Amygdala (tissue), 56 donors: Measurements from ENCODE around the gene ZNF415.
"Not testable (repeated sequence)": the region's sequence is repeated elsewhere in the genome, so short reads cannot be mapped to it uniquely, and the experiment has no call there.

ENCODE experiments used
- DNase-seq, 56 donors: peaks; one replicate each; lab custom pipeline; 2025; lab: John Stamatoyannopoulos, UW

The ZNF415 gene

DNA sequence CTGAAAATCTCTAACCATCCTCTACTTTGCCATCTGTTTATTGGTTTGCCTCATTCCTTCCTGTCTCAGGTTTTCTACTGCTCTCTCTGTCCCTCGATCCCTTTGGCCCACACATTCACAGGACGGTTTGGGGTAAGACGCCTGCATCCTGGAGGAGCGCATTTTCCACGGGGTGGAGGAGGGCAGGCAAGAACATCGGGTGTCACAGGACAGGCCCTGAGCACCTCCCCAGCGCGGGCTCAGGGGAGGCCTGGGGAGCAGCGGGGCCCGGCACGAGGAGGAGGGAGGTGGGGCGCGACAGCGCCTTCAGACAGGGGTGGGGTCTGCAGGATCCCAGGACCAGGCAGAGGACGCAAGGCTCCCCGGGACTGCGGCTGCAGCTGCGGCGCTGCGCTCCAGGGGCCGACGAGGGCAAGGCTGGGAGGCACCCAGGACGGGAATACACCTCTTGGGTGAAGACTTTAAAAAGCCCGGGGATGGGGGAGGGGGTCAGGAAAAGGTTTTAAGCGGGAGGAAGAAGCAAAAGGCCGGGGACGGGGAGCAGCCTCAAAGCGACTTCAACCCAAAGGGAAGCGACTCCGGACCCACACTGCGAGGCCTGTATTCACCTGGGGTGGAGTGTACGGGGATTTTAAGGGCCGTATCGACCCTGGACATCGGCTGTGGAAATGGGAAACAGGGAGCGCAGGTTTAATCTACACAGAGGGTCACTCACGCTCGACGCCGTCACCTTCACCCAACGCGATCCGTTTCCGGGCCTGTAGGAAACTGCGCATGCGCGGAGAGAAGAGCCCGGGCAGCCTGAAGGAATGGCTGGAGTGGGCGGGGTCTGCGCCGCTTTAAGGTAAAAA, at the start of gene ZNF415:
Gene ZNF415, minus strand, starts transcription at position 770 of the 851 bp plus-strand sequence. CDS start 10,234 bp downstream, outside the sequence.
- peak in 53 of 56 donors; percentile 28 to 89 (median 67) for DNase-seq

DNA sequence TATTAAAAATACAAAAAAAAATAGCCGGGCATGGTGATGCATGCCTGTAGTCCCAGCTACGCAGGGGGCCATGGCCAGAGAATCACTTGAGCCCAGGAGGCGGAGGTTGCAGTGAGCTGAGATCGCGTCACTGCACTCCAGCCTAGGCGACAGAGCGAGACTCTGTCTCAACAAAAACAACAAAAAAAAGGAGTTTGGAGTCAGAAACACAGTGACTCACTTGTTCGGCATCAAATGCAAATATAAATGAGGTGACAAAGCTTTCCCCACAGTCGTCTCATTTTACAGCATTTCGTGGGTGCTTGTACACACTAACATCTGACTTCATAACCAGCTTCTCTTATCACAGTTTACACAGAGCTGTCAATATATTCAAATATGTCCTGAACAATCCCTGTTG, 49.5 kb upstream of the ZNF415 start:
- peak in 1 of 56 donors; percentile 3 for DNase-seq

DNA sequence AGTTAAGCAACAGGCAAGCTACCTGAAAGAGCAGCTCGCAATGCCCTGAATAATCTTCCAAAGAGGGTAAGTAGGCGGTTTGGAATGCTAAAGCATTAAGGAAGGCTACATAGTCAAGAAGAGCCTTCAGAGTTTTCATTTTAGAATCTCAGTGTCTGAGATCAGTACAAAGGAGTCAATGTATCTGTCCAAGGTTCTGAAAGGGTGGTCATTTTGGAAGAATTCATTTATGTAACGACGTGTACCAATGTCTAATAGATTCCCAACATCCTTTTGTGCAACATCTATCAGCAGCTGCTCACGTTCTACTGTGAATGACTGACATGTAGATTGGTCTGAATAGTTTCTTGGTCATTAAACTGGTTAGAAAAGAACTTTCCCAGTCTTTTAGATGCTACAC, 45.3 kb upstream of the ZNF415 start:
- no peak for DNase-seq

GRCh38 chr19:53172889-53173288, 40.2 kb upstream of the ZNF415 start:
- no peak for DNase-seq

DNA sequence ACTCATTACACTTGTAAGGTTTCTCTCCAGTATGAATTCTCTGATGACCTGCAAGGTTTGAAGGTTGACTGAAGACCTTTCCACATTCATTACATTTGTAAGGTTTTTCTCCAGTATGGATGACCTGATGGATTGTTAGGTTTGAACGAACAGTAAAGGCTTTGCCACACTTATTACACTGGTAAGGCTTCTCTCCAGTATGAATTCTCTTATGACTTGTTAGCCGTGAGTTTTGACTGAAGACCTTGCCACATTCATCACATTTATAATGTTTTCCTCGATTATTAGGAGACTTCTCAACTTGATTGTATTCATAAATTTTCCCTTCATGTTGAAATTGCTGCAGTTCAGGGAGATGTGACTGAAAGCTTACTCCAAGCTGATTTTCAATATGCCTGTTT, 33.0 kb upstream of the ZNF415 start:
- no peak for DNase-seq

GRCh38 chr19:53161123-53161522, 28.4 kb upstream of the ZNF415 start:
- no peak for DNase-seq

DNA sequence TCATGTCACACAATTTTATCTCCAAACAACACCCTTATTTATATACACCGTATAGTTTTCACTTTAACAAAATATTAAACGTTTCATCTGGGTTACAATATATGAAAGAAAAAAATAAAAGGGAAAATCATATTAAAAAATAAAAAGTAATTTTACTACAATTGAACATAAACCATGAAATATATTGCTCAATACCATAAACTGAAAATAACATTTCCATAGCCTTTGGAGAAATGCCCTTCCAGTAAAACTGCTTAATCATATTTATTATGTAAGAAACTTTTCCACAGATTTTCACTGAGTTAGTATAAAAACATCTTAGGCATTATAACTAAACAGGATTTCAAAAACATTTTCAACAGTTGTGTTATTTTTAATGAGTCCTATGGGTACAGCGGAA, 27.6 kb upstream of the ZNF415 start:
- no peak for DNase-seq

DNA sequence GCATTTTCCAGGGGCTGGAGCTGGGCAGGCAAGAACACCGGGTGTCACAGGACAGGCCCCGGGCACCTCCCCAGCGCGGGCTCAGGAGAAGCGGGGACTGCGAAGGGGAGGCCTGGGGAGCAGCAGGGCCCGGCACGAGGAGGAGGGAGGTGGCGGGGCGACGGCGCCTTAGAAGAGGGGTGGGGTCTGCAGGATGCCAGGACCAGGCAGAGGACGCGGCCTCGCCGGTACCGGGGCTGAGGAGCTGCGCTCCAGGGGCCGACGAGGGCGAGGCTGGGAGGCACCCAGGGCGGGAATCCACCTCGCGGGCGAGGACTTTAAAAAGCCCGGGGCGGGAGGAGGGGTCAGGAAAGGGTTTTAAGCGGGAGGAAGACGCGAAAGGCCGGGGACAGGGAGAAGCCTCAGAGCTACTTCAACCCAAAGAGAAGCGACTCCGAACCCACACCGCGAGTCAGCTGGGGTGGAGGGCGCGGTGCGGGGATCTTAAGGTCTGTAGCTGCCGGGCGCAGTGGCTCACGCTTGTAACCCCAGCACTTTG, 25.5 kb upstream of the ZNF415 start:
- peak in 18 of 56 donors; percentile 1 to 45 (median 12) for DNase-seq

- peak in 5 of 56 donors; percentile 1 to 30 (median 6) for DNase-seq
These were observed 24.9 kb upstream of the ZNF415 start for GRCh38 chr19:53157626-53158025.

DNA sequence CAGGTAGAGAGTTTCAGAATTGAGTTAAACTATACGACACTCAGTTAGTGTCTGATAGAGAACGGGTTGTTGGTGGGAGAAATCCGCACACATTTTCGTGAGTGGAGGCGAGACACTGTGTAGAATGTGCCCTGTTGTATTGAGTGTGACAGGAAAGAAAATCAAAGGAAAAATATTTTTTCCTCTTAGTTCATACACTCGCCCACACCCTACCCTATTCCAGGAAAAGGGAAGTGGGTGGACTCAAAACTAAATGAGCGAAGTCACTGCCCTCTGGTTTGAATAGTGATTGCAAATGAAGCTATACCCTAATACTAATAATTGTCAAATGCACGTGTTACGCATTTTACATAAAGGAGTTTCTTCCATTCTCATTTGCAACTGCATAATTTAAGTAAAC, 24.1 kb upstream of the ZNF415 start:
- peak in 1 of 56 donors; percentile 0 for DNase-seq

- DNase-seq = no peak
These were observed 14.9 kb upstream of the ZNF415 start for GRCh38 chr19:53147645-53148044.

GRCh38 chr19:53140351-53140750, 7.6 kb upstream of the ZNF415 start:
- DNase-seq = no peak

DNA sequence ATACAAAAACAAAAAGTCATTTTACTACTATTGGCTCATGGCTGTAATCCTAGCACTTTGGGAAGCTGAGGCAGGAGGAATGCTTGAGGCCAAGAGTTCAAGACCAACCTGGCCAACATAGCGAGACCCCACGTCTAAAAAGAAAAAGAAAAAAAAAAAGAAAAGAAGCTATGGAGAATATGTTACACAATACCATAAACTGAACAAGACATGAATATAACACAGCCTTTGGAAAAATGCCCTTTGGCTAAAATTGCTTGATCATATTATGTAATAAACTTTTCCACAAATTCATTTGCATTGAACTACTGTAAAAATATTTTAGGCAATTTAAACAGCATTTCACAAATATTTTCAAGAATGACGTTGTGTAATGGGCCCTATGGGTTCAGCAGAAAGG, 3.7 kb upstream of the ZNF415 start:
- DNase-seq = no peak

DNA sequence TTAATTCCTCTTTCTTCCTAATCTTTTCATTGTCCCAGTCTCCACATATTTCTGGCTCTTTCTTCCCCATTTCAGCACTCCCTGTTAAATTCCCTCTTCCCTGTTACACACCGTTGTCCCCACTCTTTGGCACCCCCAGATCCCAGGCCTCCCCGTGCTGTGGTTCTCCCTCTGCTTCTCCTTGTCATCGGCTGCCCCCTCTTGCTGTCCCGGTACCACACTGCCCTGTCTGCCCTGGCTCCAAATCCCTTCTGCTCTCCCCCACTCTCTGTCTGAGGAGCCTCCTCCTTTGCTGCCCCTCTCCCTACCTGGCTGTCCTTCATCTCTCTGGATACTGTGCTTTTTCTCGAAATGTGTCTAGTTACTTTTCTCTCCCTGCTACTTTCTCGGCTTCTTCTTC, 983 bp downstream of the ZNF415 start:
- peak in 21 of 56 donors; percentile 4 to 50 (median 19) for DNase-seq

DNA sequence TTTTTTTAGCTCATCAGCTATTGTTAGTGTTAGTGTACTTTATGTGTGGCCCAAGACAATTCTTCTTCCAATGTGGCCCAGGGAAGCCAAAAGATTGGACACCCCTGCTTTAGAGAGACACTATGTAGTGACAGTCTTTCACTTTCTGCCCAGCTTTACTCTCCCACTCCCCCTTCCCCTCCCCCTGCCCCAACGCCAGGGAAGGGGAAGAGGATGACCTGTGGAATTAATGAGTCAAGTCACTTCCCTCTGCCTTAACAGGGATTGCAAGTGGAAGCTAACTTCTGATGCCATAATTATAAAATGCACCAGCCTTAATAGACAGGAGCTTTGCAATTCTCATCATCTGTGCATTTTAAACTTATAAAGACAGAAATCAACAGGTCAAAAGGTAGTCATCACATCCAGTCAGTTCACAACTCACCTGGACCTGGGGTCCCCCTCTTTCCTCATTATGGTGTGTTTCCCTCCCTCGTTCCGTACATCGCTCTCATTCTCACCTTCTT, 1.6 kb downstream of the ZNF415 start:
- no peak for DNase-seq

- peak in 8 of 56 donors; percentile 2 to 34 (median 18) for DNase-seq
These were observed 2.2 kb downstream of the ZNF415 start for GRCh38 chr19:53130506-53130905.

DNA sequence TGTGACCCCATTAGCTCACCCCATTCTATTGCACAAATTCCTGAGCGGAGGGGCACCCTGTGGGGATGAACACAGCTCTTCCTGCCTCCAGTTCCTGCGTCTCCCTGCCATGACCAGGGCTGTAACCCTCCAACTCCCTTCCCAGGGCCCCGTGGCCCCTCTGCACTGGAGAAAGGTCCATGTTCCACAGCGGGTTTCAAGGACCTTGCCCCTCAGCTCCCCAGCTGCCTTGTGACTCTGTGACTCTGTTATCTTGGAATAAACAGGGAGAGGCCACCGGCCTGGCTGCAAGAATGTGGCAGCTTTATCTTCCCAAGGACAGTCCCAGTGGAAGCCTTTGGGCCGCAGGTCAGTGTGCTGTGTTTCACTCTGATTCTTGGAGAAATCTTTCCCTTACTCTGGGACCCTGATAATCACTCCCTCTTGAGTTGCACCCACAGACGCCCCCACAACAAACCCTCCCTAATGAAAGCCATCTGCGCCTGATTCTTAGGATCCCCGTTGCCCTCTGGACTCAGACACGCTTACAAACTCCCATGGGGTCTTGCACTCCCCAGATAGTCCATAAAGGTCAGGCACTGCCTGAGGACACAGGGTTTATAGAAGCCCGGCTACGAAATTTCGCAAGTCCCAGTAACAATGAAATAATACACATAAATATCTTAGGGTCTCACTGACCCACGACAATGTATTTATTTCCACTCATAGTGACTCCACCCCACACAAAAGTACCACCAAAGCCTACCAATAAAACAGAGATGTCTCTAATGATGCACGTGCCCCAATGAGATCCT, 5.8 kb downstream of the ZNF415 start:
- not testable (repeated sequence) for DNase-seq

DNA sequence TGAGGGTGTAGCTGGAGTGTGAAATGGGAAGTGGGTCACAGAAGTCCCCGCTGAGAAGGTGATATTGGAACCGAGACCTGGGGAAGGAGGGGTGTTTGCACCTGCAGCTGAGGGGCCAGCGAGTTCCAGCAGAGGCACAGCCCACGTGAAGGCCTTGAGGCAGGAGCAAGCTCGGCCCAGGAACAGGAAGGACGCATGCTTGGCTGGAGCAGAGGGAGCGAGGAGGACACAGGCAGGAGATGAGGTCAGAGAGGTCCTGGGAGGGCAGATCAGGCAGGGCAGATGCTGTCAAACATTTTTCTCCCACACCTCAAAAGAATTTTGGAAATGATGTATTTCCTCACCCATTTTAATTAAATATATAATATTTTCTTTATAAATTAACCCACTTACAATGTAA, 9.3 kb downstream of the ZNF415 start:
- no peak for DNase-seq

DNA sequence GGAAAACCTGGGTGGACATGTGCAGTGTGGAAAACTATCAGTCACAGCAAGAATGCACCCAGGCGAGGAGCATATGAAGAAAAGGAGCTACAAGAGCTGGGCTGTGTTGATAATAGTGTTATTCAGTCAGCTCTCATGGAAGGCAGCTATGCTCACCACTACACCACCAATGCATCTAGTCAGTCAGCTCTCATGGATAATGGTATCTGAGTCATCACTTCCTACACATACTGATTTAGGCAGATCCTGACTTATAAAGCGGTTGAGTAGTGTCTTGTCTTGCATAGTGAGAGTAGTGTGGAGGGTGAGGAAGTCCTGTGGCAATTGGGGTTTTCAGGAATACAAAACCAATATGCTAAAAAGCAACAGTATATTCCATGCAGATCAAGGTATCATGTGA, 20.4 kb downstream of the ZNF415 start:
- no peak for DNase-seq

GRCh38 chr19:53109527-53109926, 23.2 kb downstream of the ZNF415 start:
- DNase-seq = no peak
